H1 (cell line): ENCODE data around the gene MRPL36. TPM values are rescaled to one million over a fixed set of nuclear protein-coding genes. Genes with fewer than 3 reads are reported as not detected.

Experiments used
- CTCF ChIA-PET: fragments of 300-600 bp; sonication (Branson Sonifier 250); formaldehyde crosslinking; loops from one replicate; lab custom pipeline; 2021; ENCODE audit not compliant: partially characterized antibody; lab: Charles Lee
- POLR2A ChIA-PET: fragments of 300-600 bp; sonication (Branson Sonifier 250); formaldehyde crosslinking; loops from one replicate; lab custom pipeline; 2021; ENCODE audit warnings: inconsistent platforms; ENCODE audit not compliant: partially characterized antibody; lab: Charles Lee
- DNase-seq, 2 experiments: peaks; one replicate each; pipeline versions ENCODE4 v3.0.0 to v3.0.0-alpha.2; 2010 to 2022; ENCODE audit warnings: low spot score in 2 of 2, low read depth in 1 of 2, mixed read lengths in 1 of 2
- FAIRE-seq: peaks from 2 replicates; lab custom pipeline; 2011; peaks lifted over from hg19 to GRCh38; lab: Jason Lieb, UNC
- H2AFZ ChIP-seq: 2 replicates; pipeline ENCODE4 v1.8.1; 2012; ENCODE audit warnings: low read length, inconsistent platforms
- H2AK5ac ChIP-seq: 2 replicates; pipeline ENCODE4 v1.6.1; 2013; ENCODE audit warnings: low read depth, low read length
- H2BK120ac ChIP-seq: replicated peaks from 2 replicates; pipeline ENCODE3; 2013; ENCODE audit warnings: low read depth, low read length, inconsistent platforms
- H2BK12ac ChIP-seq: 2 replicates; pipeline ENCODE4 v1.6.1; 2013; ENCODE audit warnings: low read depth, low read length
- H2BK15ac ChIP-seq: 2 replicates; pipeline ENCODE4 v1.6.1; 2013; ENCODE audit warnings: low read length
- H2BK20ac ChIP-seq: 2 replicates; pipeline ENCODE4 v1.6.1; 2013; ENCODE audit warnings: low read length
- H2BK5ac ChIP-seq: 2 replicates; pipeline ENCODE4 v1.6.1; 2013; ENCODE audit warnings: low read depth, low read length
- H3K14ac ChIP-seq: 2 replicates; pipeline ENCODE4 v1.6.1; 2013; ENCODE audit warnings: inconsistent platforms; ENCODE audit not compliant: insufficient read length
- H3K18ac ChIP-seq: 2 replicates; pipeline ENCODE4 v1.6.1; 2013; ENCODE audit warnings: low read length; ENCODE audit errors: extremely low read depth
- H3K23ac ChIP-seq: 2 replicates; pipeline ENCODE4 v1.6.1; 2013; ENCODE audit warnings: inconsistent platforms; ENCODE audit not compliant: insufficient read length
- H3K23me2 ChIP-seq: 2 replicates; pipeline ENCODE4 v1.6.1; 2013; ENCODE audit warnings: low read depth, low read length
- H3K27ac ChIP-seq: 2 replicates; pipeline ENCODE4 v1.6.1; 2011; ENCODE audit warnings: low read depth, low read length, inconsistent platforms
- H3K27me3 ChIP-seq, 4 experiments: replicated peaks in 1 of 4; 1 replicate in 1 of 4; 2 replicates in 3 of 4; pipeline versions ENCODE4 v1.6.1 to v1.8.1; 2011 to 2013; ENCODE audit warnings: low read length in 3 of 4, mild to moderate bottlenecking in 3 of 4, inconsistent platforms in 2 of 4, mixed read lengths in 2 of 4, moderate library complexity in 1 of 4; ENCODE audit not compliant: control insufficient read depth in 3 of 4, insufficient read depth in 3 of 4; ENCODE audit errors: extremely low read depth in 1 of 4
- H3K36me3 ChIP-seq, 4 experiments: 2 replicates each; pipeline versions ENCODE4 v1.6.1 to v1.8.1; 2011 to 2013; ENCODE audit warnings: mild to moderate bottlenecking in 4 of 4, low read length in 3 of 4, moderate library complexity in 2 of 4, control low read depth in 1 of 4, inconsistent platforms in 1 of 4; ENCODE audit not compliant: insufficient read depth in 4 of 4, control insufficient read depth in 2 of 4
- H3K4ac ChIP-seq: replicated peaks from 2 replicates; pipeline ENCODE3; 2013; ENCODE audit warnings: low read length, low read depth, mixed read lengths, inconsistent platforms; ENCODE audit not compliant: insufficient read length
- H3K4me1 ChIP-seq, 4 experiments: replicated peaks in 1 of 4; 1 replicate in 1 of 4; 2 replicates in 3 of 4; pipeline versions ENCODE4 v1.6.1 to v1.8.1; 2011 to 2013; ENCODE audit warnings: low read length in 3 of 4, inconsistent platforms in 2 of 4, mixed read lengths in 1 of 4; ENCODE audit not compliant: insufficient read depth in 4 of 4, control insufficient read depth in 3 of 4
- H3K4me2 ChIP-seq, 2 experiments: 2 replicates each; pipeline versions ENCODE4 v1.6.1 to v1.8.1; 2011 to 2013; ENCODE audit warnings: low read depth in 2 of 2, low read length in 2 of 2, control low read depth in 1 of 2, inconsistent platforms in 1 of 2, mild to moderate bottlenecking in 1 of 2; ENCODE audit not compliant: insufficient read depth in 1 of 2
- H3K4me3 ChIP-seq, 4 experiments: fragments of 200-600, 300-600 bp in 1 of 4; sonication (generic), shearing (Covaris generic), sonication (Bioruptor Twin) in 1 of 4; 2 replicates each; pipeline versions ENCODE4 v1.5.1 to v1.8.1; 2011 to 2016; ENCODE audit warnings: low read length in 4 of 4, low read depth in 3 of 4, control low read depth in 2 of 4, inconsistent platforms in 2 of 4, mild to moderate bottlenecking in 2 of 4, mixed read lengths in 1 of 4, moderate library complexity in 1 of 4; ENCODE audit not compliant: insufficient read depth in 2 of 4; ENCODE audit errors: extremely low read depth in 1 of 4
- H3K56ac ChIP-seq: replicated peaks from 2 replicates; pipeline ENCODE3; 2013; ENCODE audit warnings: low read depth, mild to moderate bottlenecking, mixed read lengths, low read length, inconsistent platforms; ENCODE audit not compliant: insufficient read length
- H3K79me1 ChIP-seq: 2 replicates; pipeline ENCODE4 v1.6.1; 2013; ENCODE audit warnings: low read depth, low read length, control low read depth
- H3K79me2 ChIP-seq, 2 experiments: 2 replicates each; pipeline versions ENCODE4 v1.6.1 to v1.8.1; 2012 to 2013; ENCODE audit warnings: low read length in 2 of 2, mild to moderate bottlenecking in 2 of 2, inconsistent platforms in 1 of 2; ENCODE audit not compliant: insufficient read depth in 2 of 2, control insufficient read depth in 1 of 2
- H3K9ac ChIP-seq, 4 experiments: replicated peaks in 1 of 4; 1 replicate in 1 of 4; 2 replicates in 3 of 4; pipeline versions ENCODE4 v1.6.1 to v1.8.1; 2011 to 2013; ENCODE audit warnings: low read depth in 3 of 4, low read length in 3 of 4, control low read depth in 2 of 4, mild to moderate bottlenecking in 2 of 4, moderate library complexity in 2 of 4, inconsistent platforms in 1 of 4; ENCODE audit errors: extremely low read depth in 1 of 4
- H3K9me3 ChIP-seq, 2 experiments: 2 replicates each; pipeline versions ENCODE4 v1.6.1 to v1.8.1; 2012 to 2013; ENCODE audit warnings: mild to moderate bottlenecking in 2 of 2, moderate library complexity in 2 of 2, control low read depth in 1 of 2, inconsistent platforms in 1 of 2, low read depth in 1 of 2, low read length in 1 of 2, mixed read lengths in 1 of 2; ENCODE audit not compliant: insufficient read depth in 2 of 2
- H4K20me1 ChIP-seq, 2 experiments: replicated peaks in 1 of 2; 2 replicates each; pipeline versions ENCODE3 to v1.8.1; 2011 to 2013; ENCODE audit warnings: inconsistent platforms in 2 of 2, low read length in 2 of 2, mild to moderate bottlenecking in 1 of 2; ENCODE audit not compliant: insufficient read depth in 2 of 2, control insufficient read depth in 1 of 2
- H4K5ac ChIP-seq: 2 replicates; pipeline ENCODE4 v1.6.1; 2013; ENCODE audit warnings: low read length, low read depth, mixed read lengths, inconsistent platforms; ENCODE audit not compliant: insufficient read length
- H4K8ac ChIP-seq: 2 replicates; pipeline ENCODE4 v1.8.0; 2013; ENCODE audit warnings: mild to moderate bottlenecking, moderate library complexity, low read length, inconsistent platforms; ENCODE audit not compliant: insufficient read depth; ENCODE audit errors: extremely low read depth
- H4K91ac ChIP-seq: replicated peaks from 2 replicates; pipeline ENCODE3; 2013; ENCODE audit warnings: low read length, mixed read lengths, inconsistent platforms; ENCODE audit not compliant: insufficient read length
- TAF7 ChIP-seq: optimal IDR thresholded peaks from 2 replicates; pipeline ENCODE3; 2011; ENCODE audit warnings: low read depth, mild to moderate bottlenecking, inconsistent platforms, low read length, moderate library complexity, borderline replicate concordance
- WGBS, 2 experiments: shearing (Covaris generic) in 1 of 2; methylation state at CpG; one replicate each; pipeline versions ENCODE4 v1.1.6 to v1.1.7; 2013 to 2015; ENCODE audit warnings: low lambda C conversion rate in 2 of 2, mixed read lengths in 2 of 2, inconsistent platforms in 1 of 2, low coverage in 1 of 2, missing lambda C conversion rate in 1 of 2; ENCODE audit not compliant: insufficient replicate concordance in 2 of 2, insufficient coverage in 1 of 2, insufficient read length in 1 of 2; ENCODE audit errors: extremely low coverage in 1 of 2, missing lambda C conversion rate in 1 of 2; 5-methylcytosine and 5-hydroxymethylcytosine counted together
- polyA plus RNA-seq, 7 experiments: library from polyadenylated mRNA; depleted of rRNA in 3 of 7; stranded (reverse) in 5 of 7; unstranded in 2 of 7; fragments of >200 nt in 5 of 7; fragments of 200-250 nt in 2 of 7; gene quantifications; 1 replicate in 5 of 7; 2 replicates in 1 of 7; 4 replicates in 1 of 7; pipeline versions ENCODE4 v1.2.1 to v1.2.3, GENCODE V29; 2011 to 2013; ENCODE audit warnings: missing spikeins in 2 of 7, mixed read lengths in 2 of 7
- total RNA-seq: library from RNA; stranded (reverse); fragmentation: NEBNext Ultra II Directional; extraction: Animal tissue kit (Norgen Biotek cat#: 25700); gene quantifications from 2 replicates; pipeline ENCODE4 v1.2.1, GENCODE V29; 2021
- TF ChIP-seq, protein P1 (sequence below): IDR thresholded peaks from 2 replicates; pipeline ENCODE4 v1.6.1; 2011; ENCODE audit warnings: low read depth, mild to moderate bottlenecking, low read length; ENCODE audit not compliant: insufficient read depth

The MRPL36 gene
- total and polyA plus RNA-seq, 2 of the 8 experiments (the other 6 are each of a cell fraction or from before 2014, with no cell fraction given), result 56.3 to 81.5 TPM

DNA sequence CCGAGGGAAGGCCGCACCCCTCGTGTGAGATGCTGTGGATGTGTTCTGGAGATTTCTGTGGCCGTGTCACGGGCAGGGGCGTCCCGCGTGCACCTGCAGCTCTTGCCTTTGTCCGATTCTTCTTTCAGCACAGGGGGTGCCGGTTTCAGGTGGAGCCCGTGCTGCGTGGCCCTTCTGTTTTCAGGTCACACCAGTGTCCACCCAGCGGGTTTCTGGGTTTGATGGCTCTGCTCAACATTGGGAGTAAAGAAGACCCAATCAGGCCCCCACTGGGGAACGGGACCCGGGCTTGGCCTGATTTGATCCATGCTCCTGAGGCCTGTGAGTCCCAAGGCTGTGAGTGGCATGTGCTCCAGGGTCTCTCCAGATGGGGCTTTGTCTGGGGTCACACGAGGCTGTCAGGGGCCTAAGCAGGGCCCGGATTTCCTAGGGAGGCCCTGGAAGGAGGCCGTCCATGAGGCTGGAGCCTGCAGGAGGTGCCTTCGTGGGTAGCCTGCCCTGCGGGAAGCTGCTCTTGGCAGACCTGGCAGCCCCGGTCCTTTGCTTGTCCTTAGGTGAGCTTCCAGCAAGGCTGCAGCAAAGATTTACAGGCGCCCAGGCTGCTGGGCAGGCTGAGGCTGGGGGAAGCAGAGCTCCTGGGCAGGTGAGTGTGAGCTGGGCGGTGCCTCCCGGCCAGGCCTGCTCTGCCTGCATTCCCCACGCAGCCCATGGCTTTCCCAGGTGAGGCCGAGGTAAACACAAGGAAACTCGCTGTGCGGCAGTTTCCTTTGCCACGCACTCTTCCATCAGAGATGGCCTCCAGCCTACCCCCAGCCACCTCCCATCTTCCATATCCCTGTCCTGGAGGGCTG lies 12.8 kb downstream of the MRPL36 start:
- Histone ChIP-seq H3K27me3 (no peaks in the 10 kb centered on the region), H2BK120ac (no peak overlapping the region), H2BK5ac (no peak overlapping the region), H3K23ac (no peak overlapping the region), H3K9me3 (no peaks in the 10 kb centered on the region), H3K79me2 (no peaks in the 10 kb centered on the region), H3K4me1 (peaks cover 0 to 15% (median 12%) of the 10 kb centered on the region in 4 experiments; a peak in 5 of 7 replicates), H2BK12ac (peak overlapping the region; percentile 50; the same call in 1 of the 2 replicates), H4K91ac (no peak overlapping the region), H3K9ac (no peak overlapping the region), H3K36me3 (no peaks in the 10 kb centered on the region), H3K79me1 (no peaks in the 10 kb centered on the region), H3K56ac (no peak overlapping the region), H2BK15ac (no peak overlapping the region), H3K4me2 (no peak overlapping the region), H2AK5ac (no peak overlapping the region), H4K5ac (no peak overlapping the region), H3K14ac (no peak overlapping the region), H4K20me1 (peaks cover 0 to 3% of the 10 kb centered on the region in 2 experiments), H3K4ac (no peak overlapping the region), H3K27ac (no peak overlapping the region), H3K23me2 (no peaks in the 10 kb centered on the region), H2AFZ (no peak overlapping the region), H3K4me3 (no peak overlapping the region), H2BK20ac (no peak overlapping the region), H3K18ac (no peak overlapping the region), H4K8ac (peak overlapping the region; percentile 72; the same call in 1 of the 2 replicates)
- ChIA-PET POLR2A (interaction anchor here (1.1 to 1.2 kb wide), 2 partner anchors 14 kb away, joined by 3 to 4 read pairs; partner anchors contain the start of gene NDUFS6), CTCF (interaction anchor here (1.3 to 4.3 kb wide), 2 partner anchors 19 to 23 kb away, joined by 3 to 17 read pairs; no protein-coding TSS in a partner anchor)
- no peak for TF ChIP-seq TAF7
- TF ChIP-seq, protein P1, sequence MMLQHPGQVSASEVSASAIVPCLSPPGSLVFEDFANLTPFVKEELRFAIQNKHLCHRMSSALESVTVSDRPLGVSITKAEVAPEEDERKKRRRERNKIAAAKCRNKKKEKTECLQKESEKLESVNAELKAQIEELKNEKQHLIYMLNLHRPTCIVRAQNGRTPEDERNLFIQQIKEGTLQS, result no peak
- FAIRE-seq, result no peak
- no peak for DNase-seq
- WGBS, 2 experiments, result 89% methylated on average over 29 of the region's 29 CpGs; no CpG with 5 or more reads in 1 of the 2 experiments
